PFSK-1 (cell line): ENCODE data around the gene CCDC158.

Experiments
- POLR2AphosphoS5 ChIP-seq: IDR thresholded peaks from 2 replicates; pipeline ENCODE4 v1.6.1; 2012; ENCODE audit warnings: low read depth, mild to moderate bottlenecking, control low read depth, low read length, moderate library complexity
- SIN3A ChIP-seq: IDR thresholded peaks from 2 replicates; pipeline ENCODE4 v1.6.1; 2012; ENCODE audit warnings: mild to moderate bottlenecking, low read length, moderate library complexity, borderline replicate concordance; ENCODE audit not compliant: insufficient read depth
- TAF1 ChIP-seq: IDR thresholded peaks from 2 replicates; pipeline ENCODE4 v1.6.1; 2012; ENCODE audit warnings: low read length, control low read depth, borderline replicate concordance; ENCODE audit not compliant: insufficient read depth

GRCh38 chr4:76447393-76447851 is 26.5 kb upstream of the CCDC158 start:
- TF ChIP-seq SIN3A (no peak; the same call in 1 of the 2 replicates), POLR2AphosphoS5 (no peak), TAF1 (no peak)
